Measurements from ENCODE around the gene PPP1R27.

- TF ChIP-seq JUN (IDR thresholded peaks at IDR 0.05; ENCODE audit: borderline replicate concordance, low read depth, low read length) (no peak), JUN (CRISPR knock-in tag; IDR thresholded peaks at IDR 0.05; ENCODE audit: borderline replicate concordance) (peak; percentile 38; the same call in 1 of the 2 replicates), CBX5 (IDR thresholded peaks at IDR 0.05; ENCODE audit: borderline replicate concordance, low read depth) (no peak), CTCF (IDR thresholded peaks at IDR 0.05 in 2 of 3, conservative IDR thresholded peaks at IDR 0.05 in 1 of 3; ENCODE audit: insufficient read depth in 2 of 3, low read depth in 1 of 3, low read length in 3 of 3) (peak; percentile 74 to 93 (median 90)), TGIF2 (CRISPR knock-in tag; IDR thresholded peaks at IDR 0.05) (no peak), KDM4B (IDR thresholded peaks at IDR 0.05; ENCODE audit: borderline replicate concordance in 2 of 2, low read depth in 1 of 2) (no peak; a peak in 1 of 4 replicates), ZNF778 (CRISPR knock-in tag; IDR thresholded peaks at IDR 0.05) (no peak), NFATC3 (IDR thresholded peaks at IDR 0.05) (no peak), REST (IDR thresholded peaks at IDR 0.05; ENCODE audit: borderline replicate concordance) (peak; percentile 42; the same call in 1 of the 2 replicates), REST (CRISPR knock-in tag; IDR thresholded peaks at IDR 0.05; ENCODE audit: low read depth) (no peak), TBL1XR1 (IDR thresholded peaks at IDR 0.05; ENCODE audit: low read length in 2 of 2) (no peak)
- TF ChIP-seq, protein P1, sequence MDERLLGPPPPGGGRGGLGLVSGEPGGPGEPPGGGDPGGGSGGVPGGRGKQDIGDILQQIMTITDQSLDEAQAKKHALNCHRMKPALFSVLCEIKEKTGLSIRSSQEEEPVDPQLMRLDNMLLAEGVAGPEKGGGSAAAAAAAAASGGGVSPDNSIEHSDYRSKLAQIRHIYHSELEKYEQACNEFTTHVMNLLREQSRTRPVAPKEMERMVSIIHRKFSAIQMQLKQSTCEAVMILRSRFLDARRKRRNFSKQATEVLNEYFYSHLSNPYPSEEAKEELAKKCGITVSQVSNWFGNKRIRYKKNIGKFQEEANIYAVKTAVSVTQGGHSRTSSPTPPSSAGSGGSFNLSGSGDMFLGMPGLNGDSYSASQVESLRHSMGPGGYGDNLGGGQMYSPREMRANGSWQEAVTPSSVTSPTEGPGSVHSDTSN (CRISPR knock-in tag; IDR thresholded peaks at IDR 0.05; ENCODE audit: low read depth): no peak
- TF ChIP-seq, protein P1 (tag; conservative IDR thresholded peaks at IDR 0.05; ENCODE audit: low read depth): no peak
- TF ChIP-seq, protein P2, sequence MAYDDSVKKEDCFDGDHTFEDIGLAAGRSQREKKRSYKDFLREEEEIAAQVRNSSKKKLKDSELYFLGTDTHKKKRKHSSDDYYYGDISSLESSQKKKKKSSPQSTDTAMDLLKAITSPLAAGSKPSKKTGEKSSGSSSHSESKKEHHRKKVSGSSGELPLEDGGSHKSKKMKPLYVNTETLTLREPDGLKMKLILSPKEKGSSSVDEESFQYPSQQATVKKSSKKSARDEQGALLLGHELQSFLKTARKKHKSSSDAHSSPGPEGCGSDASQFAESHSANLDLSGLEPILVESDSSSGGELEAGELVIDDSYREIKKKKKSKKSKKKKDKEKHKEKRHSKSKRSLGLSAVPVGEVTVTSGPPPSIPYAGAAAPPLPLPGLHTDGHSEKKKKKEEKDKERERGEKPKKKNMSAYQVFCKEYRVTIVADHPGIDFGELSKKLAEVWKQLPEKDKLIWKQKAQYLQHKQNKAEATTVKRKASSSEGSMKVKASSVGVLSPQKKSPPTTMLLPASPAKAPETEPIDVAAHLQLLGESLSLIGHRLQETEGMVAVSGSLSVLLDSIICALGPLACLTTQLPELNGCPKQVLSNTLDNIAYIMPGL (CRISPR knock-in tag; IDR thresholded peaks at IDR 0.05): no peak
Measured at GRCh38 chr17:81869221-81870130, 34.6 kb upstream of the PPP1R27 start.
